Tibial nerve (tissue), 4 donors: ENCODE results near the gene TNS3.

Experiments used
- CTCF ChIP-seq, 5 experiments: fragments of 200-600 bp in 3 of 5; fragments of 450-650 bp in 2 of 5; sonication (generic) in 3 of 5; IDR thresholded peaks; one replicate each; pipeline ENCODE4 v1.5.1; 2016 to 2019; ENCODE audit warnings: antibody characterized with exemption in 5 of 5, mild to moderate bottlenecking in 3 of 5, moderate library complexity in 2 of 5
- EP300 ChIP-seq, 2 donors: sonication (generic); formaldehyde crosslinking; IDR thresholded peaks; one replicate each; pipeline ENCODE4 v1.6.1; 2017; ENCODE audit warnings: antibody characterized with exemption in 2 of 2, mild to moderate bottlenecking in 1 of 2
- POLR2A ChIP-seq, 2 donors: fragments of 450-650 bp; IDR thresholded peaks; one replicate each; pipeline ENCODE4 v1.6.1; 2017; ENCODE audit warnings: antibody characterized with exemption in 2 of 2, mild to moderate bottlenecking in 2 of 2, moderate library complexity in 2 of 2

DNA sequence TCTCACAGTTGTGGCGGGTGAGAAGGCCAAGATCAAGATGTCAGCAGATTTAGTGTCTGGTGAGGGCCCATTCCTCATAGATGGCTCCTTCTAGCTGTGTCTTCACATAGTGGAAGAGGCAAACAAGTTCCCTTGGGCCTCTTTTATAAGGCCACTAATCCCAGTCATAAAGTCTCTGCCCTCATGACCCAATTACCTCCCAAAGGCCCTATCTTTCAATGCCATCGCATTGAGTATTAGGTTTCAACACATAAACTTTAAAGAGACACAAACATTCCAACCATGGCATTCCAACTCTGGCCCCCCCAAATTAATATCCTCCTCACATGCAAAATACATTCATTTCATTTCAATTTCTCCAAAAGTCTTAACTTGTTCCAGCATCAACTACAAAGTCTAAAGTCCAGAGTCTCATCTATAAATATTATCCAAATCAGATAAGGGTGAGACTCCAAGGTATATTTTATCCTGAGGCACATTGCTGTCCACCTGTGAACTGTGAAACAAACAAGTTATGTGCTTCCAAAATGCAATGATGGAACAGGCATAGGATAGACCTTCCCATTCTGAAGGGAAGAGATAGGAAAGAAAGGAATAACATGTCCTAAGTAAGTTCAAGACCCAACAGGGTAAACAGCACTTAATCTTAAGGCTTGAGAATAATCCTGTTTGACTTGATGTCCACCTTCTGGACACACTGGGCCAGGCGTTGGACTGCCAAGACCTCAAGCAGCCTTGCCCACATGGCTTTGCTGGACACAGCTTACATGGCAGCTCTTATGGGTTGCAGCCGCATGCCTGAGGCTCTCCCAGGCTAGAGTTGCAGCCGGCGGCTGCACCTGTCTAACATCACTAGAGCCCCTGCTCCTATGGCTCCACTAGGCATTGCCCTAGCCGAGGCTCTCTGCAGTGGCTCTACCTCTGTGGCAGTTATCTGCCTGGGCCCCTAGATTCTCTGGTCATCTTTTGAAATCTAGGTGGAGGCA lies 312.8 kb downstream of the TNS3 start:
- TF ChIP-seq CTCF (IDR thresholded peaks at IDR 0.05) = no peak
- no peak for TF ChIP-seq POLR2A (IDR thresholded peaks at IDR 0.05)
- TF ChIP-seq EP300 (IDR thresholded peaks at IDR 0.05) = no peak
